GM18498 (cell line): Measurements from ENCODE around the gene AHRR.
"Not testable (repeated sequence)": the region's sequence is repeated elsewhere in the genome, so short reads cannot be mapped to it uniquely, and the experiment has no call there.

Experiments used
- ATAC-seq: cut with Tn5 transposase; IDR thresholded peaks from one replicate; pipeline ENCODE4 v1.9.1; 2021; ENCODE audit warnings: mild to moderate bottlenecking, moderate library complexity; ENCODE audit not compliant: unreplicated experiment

The AHRR gene

GRCh38 chr5:392431-392988 lies 71.0 kb downstream of the AHRR start:
- ATAC-seq = peak; percentile 89

- ATAC-seq = no peak
Observed at GRCh38 chr5:393846-394275, 72.3 kb downstream of the AHRR start.

DNA sequence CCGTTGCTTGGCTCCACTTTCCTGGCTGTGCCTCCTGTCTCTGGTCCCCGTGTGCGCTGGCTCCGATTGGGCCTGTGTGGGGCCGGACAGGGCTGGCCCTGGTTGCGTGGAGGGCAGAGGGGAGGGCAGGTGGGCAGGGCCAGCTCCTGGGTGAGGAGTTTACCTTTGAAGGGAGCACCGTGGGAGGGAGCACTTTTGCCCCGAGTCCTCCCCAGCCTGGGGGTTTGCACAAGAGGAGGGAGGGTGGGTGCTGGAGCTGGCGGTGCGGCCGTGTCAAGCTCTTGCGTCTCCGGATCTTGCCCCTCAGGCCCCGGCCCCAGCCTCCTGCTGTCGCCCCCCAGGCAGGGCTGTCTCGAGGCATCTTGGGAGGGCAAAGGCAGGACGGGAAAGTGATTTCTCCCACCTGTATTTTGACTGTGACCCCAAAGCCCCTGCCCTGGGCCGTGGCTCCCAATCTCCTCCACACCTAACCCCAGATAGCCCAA lies 73.2 kb downstream of the AHRR start:
- ATAC-seq = no peak

DNA sequence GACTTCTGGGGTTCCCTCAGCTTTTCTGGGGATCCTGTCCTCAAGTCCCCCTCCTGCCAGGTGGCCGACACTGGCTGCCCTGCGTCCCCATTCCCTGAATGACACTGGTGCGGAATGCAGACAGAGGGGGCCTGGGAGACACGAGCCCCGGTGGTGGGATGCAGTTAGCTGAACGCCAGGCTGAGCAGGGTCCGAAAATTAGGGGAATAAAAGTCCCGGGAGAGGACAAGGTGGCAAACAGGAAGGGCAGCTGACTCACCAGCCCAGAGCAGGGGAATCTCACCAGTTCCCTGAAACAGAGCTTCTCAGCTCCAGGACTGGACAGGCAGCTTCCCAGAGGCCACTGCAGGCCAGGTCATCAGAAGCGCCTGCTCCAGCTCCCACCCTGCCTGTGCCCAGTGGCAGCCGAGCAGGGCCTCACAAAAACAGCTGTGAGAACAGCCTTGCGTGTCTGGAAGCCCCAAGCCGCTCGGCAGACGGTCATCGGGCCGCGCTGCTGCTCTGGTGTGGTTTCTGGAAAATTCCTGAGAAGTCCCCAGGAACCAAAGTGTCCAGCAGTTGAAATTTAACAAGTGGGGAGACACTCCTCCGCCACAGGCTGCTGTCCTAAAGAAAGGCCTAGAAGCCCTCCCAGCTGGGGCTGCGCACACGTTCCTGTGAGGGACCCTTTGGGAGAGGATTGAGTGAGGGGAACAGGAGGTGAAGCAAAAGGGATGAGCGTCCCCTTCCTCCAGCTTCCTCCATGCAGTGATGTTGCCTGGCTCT lies 73.8 kb downstream of the AHRR start:
- no peak for ATAC-seq

GRCh38 chr5:395921-396530 lies 74.5 kb downstream of the AHRR start:
- ATAC-seq = no peak

DNA sequence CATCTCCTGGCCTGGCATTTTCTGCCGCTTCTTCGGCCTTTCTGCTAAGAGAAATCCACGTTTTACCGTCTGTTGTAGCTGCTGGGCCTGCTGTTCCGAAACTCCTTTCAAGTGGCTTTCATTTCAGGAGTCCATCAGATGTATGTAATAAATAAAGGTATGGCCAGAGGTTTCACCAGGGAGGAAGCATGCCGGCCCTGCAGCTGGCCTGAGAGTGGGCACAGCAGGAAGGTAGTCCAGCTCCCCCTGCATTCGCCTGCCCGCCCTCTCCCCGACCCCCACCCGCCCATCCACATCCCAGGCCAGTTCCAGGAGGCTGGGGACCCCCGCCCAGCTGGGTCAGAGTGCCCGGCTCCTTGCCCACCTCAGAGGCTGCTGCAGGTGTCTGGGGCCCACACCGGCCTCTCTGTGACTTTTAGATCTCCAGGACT lies 75.0 kb downstream of the AHRR start:
- no peak for ATAC-seq

DNA sequence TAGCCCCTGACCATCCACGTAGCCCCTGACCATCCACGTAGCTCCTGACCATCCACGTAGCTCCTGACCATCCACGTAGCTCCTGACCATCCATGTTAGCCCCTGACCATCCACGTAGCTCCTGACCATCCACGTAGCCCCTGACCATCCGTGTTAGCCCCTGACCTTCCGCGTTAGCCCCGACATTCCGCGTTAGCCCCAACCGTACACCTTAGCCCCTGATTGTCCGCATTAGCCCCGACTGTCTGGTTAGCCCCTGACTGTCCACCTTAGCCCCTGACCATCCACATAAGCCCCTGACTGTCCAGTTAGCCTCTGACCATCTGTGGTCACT lies 76.6 kb downstream of the AHRR start:
- ATAC-seq = not testable (repeated sequence)

GRCh38 chr5:398475-399295 lies 77.2 kb downstream of the AHRR start:
- no peak for ATAC-seq

DNA sequence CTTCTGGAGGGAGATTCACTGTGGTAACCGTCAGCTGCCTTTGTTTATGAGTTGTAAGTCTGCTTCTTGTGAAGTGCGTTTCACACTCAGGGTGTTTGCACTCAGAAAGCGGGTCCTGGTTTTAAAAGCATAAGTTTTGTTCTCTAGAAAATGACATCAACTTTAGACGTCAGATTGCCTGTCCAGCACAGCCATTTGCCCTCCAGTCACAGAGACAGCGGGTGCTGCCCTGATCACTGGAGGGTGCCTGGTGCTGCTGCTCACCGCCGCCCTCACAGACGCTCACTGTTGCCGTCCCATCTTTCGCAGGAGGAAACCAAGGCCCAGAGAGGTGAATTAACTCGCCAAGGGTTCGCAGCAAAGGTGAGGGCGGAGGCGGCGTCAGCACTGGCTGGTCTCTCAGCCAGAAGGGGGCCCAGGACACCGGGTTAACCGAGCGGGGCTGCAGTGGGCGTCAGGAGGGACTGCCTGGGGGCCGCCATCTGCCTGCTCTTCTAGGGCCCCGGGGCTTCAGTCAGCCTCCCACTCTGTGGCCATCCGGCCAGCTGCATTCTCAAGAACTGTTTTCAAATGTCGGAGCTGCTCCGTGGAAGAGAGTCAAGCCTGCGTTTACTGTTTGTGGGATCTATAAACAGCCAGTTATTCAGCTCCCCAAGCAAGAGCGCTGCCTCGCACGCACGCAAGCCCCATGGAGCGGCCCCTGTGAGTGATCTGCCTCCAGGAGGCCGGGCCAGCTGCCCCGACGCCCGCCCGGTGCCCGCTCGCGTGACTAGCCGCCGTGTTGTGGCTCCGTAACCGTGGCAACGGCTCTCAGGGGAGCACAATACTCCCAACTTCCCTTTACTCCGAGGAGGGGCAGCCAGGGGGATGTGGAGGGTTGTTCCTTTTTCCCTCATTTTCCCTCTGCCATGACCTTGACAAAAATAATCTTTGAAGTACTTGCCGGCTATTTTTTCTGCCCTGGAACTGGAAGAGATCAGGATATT lies 78.1 kb downstream of the AHRR start:
- ATAC-seq = peak; percentile 78

GRCh38 chr5:400282-401145 lies 79.0 kb downstream of the AHRR start:
- ATAC-seq = peak; percentile 14

DNA sequence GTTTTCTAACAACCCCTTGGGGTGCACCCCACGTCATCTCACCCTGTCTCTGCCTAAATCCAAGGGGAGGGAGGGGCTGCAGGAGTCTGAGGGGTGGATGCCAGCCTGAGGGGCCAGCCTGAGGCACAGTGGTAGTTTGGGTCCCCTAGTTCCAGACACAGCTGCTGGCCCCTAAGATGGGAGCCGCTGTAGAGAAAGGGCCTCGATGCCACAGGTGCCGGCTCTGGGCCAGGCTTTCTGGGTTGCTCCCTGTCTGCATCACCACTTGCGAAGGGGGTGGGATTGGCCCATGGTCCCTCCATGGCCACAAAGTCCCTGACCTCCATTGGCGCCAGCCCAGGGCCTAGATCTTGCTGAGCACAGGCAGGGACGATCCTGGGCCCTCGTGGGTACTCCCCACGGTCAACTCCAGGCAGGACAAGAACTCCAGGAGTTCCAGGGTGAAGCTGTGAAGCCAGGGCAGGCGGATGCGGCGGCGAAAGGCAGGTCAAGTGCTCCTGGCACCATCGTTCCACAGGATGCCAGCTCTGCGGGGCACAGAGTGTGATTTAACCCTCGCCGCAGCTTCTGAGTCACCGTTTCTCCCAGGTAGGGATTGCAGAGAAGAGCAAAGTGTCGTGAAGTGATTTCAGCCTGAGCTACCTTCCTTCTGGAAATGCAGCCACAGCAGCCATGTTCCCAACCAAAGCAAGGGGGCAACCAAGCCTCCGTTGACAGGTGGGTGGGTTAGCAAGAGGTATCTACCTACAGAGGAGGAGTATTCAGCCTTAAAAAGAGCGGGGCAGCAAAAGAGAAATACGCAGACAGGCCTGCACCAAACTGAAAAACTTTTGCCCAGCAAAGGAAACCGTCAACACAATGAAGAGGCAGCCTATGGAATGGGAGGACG lies 79.9 kb downstream of the AHRR start:
- ATAC-seq = no peak

GRCh38 chr5:402219-402614 lies 80.7 kb downstream of the AHRR start:
- not testable (repeated sequence) for ATAC-seq

DNA sequence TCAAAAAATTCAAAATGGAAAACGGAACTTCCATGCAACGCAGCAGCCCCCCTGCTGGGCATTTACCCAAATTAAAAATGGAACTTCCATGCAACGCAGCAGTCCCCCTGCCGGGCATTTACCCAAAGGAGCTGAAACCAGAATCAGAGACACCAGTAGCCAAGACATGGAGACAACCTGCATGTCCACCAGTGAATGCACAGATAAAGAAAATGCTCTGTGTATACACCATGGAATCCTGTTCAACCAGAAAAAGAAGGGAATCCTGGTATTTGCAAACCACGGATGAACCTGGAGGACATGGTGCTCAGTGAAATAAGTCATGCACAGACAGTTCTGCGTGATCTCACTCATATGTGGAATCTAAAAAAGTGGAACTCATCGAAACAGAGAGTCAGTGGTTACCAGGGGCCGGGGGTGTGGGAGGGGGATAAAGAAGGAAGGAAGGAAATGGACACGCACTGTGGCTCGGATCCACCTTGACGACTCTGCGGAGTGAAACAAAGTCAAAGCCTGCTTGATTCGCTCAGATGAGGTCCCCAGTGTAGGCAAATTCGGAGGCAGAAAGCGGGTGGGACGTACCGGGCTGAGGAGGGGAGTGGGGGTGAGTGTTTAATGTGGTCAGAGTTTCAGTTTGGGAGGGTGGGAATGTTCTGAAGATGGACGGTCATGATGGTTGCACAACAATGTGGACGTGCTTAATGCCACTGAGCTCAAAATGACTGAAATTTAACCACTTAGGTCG lies 81.3 kb downstream of the AHRR start:
- no peak for ATAC-seq

- no peak for ATAC-seq
Observed at GRCh38 chr5:403995-404394, 82.5 kb downstream of the AHRR start.

GRCh38 chr5:404666-405241 lies 83.2 kb downstream of the AHRR start:
- ATAC-seq = no peak

- ATAC-seq = no peak
Observed at GRCh38 chr5:405421-405820, 83.9 kb downstream of the AHRR start.

DNA sequence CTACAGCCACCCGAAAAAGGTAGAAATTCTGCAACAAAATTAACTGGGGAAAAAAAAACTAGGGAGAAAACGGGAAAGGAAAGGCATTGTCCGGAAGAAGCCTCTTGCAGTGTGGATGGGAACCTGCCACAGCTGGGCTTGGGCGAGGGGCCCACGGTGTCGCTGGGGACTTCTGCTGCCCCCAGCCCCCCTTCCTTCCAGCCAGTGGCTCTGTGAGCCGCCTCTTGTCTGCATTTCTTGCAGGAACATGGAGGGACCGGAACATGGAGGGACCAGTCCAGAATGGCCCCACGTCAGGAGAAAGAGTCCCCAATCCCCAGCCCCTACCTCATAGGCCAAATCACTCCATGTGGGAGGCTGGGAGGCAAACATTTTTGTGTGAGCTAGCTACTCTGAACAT lies 84.5 kb downstream of the AHRR start:
- ATAC-seq = no peak
